MM.1S (cell line): ENCODE data around the gene SPINK5.

Experiments
- DNase-seq: peaks from one replicate; pipeline ENCODE4 v3.0.0-alpha.2; 2015
- H2AFZ ChIP-seq: fragments of 300-600 bp; sonication (generic); 2 replicates; pipeline ENCODE4 v1.6.0; 2016; ENCODE audit warnings: antibody characterized with exemption, low read length
- H3F3A ChIP-seq: fragments of 300-600 bp; sonication (generic); 2 replicates; pipeline ENCODE4 v1.6.1; 2016; ENCODE audit warnings: mild to moderate bottlenecking, antibody characterized with exemption, low read length, moderate library complexity, mixed read lengths; ENCODE audit not compliant: insufficient read depth
- H3K27ac ChIP-seq: fragments of 300-600 bp; sonication (generic); 2 replicates; pipeline ENCODE4 v1.5.1; 2016; ENCODE audit warnings: mild to moderate bottlenecking, low read length
- H3K27me3 ChIP-seq: fragments of 300-600 bp; sonication (generic); replicated peaks from 2 replicates; pipeline ENCODE4 v1.6.0; 2016; ENCODE audit warnings: low read length; ENCODE audit not compliant: insufficient read depth
- H3K36me3 ChIP-seq: fragments of 300-600 bp; sonication (generic); replicated peaks from 2 replicates; pipeline ENCODE4 v1.6.1; 2016; ENCODE audit warnings: mild to moderate bottlenecking, low read length, mixed read lengths; ENCODE audit not compliant: insufficient read depth
- H3K4me1 ChIP-seq: fragments of 300-600 bp; sonication (generic); 2 replicates; pipeline ENCODE4 v1.6.1; 2016; ENCODE audit warnings: low read length, mixed read lengths
- H3K4me2 ChIP-seq: fragments of 300-600 bp; sonication (generic); 2 replicates; pipeline ENCODE4 v1.6.0; 2016; ENCODE audit warnings: low read depth, low read length
- H3K4me3 ChIP-seq: fragments of 300-600 bp; sonication (generic); 2 replicates; pipeline ENCODE4 v1.5.1; 2016; ENCODE audit warnings: low read length, mixed read lengths
- H3K79me2 ChIP-seq: fragments of 300-600 bp; sonication (generic); 2 replicates; pipeline ENCODE4 v1.6.1; 2016; ENCODE audit warnings: mixed run types, low read length, mixed read lengths
- H3K9ac ChIP-seq: fragments of 300-600 bp; sonication (generic); 2 replicates; pipeline ENCODE4 v1.6.1; 2016; ENCODE audit warnings: low read length, mixed read lengths
- H3K9me2 ChIP-seq: fragments of 300-600 bp; sonication (generic); replicated peaks from 2 replicates; pipeline ENCODE4 v1.6.1; 2016; ENCODE audit warnings: mild to moderate bottlenecking, low read length, mixed read lengths; ENCODE audit not compliant: insufficient read depth
- H3K9me3 ChIP-seq: fragments of 300-600 bp; sonication (generic); replicated peaks from 2 replicates; pipeline ENCODE4 v1.6.1; 2016; ENCODE audit warnings: mild to moderate bottlenecking, low read length, mixed read lengths; ENCODE audit not compliant: insufficient read depth
- H4K20me1 ChIP-seq: fragments of 300-600 bp; sonication (generic); 2 replicates; pipeline ENCODE4 v1.6.1; 2016; ENCODE audit warnings: mild to moderate bottlenecking, low read length, moderate library complexity, mixed read lengths; ENCODE audit not compliant: insufficient read depth
- CTCF ChIP-seq: fragments of 300-600 bp; sonication (generic); IDR thresholded peaks from 2 replicates; pipeline ENCODE4 v1.5.1; 2016; ENCODE audit warnings: antibody characterized with exemption, low read length, mixed read lengths
- EZH2 ChIP-seq: fragments of 300-600 bp; sonication (generic); optimal IDR thresholded peaks from 2 replicates; pipeline ENCODE3; 2017; ENCODE audit warnings: low read depth, mild to moderate bottlenecking, antibody characterized with exemption, low read length, mixed read lengths
- EZH2phosphoT487 ChIP-seq: fragments of 300-600 bp; sonication (generic); IDR thresholded peaks from 2 replicates; pipeline ENCODE4 v1.6.1; 2018; ENCODE audit warnings: antibody characterized with exemption, low read length

SPINK5 gene

GRCh38 chr5:148146487-148146886, 82.7 kb downstream of the SPINK5 start:
- no peaks in the 10 kb centered on the region for H3K36me3 ChIP-seq
- H3K27me3 ChIP-seq: no peaks in the 10 kb centered on the region
- no peaks in the 10 kb centered on the region for H3K4me1 ChIP-seq
- no peak overlapping the region for H3K9ac ChIP-seq
- TF ChIP-seq CTCF: no peak
- TF ChIP-seq EZH2phosphoT487: no peak
- no peak for TF ChIP-seq EZH2
- DNase-seq: no peak
- H3K9me2 ChIP-seq: no peaks in the 10 kb centered on the region
- no peak overlapping the region for H2AFZ ChIP-seq
- no peak overlapping the region for H3K4me2 ChIP-seq
- no peaks in the 10 kb centered on the region for H3K9me3 ChIP-seq
- no peaks in the 10 kb centered on the region for H4K20me1 ChIP-seq
- H3K4me3 ChIP-seq: no peak overlapping the region
- H3K79me2 ChIP-seq: no peaks in the 10 kb centered on the region
- no peak overlapping the region for H3K27ac ChIP-seq
- no peaks in the 10 kb centered on the region for H3F3A ChIP-seq

DNA sequence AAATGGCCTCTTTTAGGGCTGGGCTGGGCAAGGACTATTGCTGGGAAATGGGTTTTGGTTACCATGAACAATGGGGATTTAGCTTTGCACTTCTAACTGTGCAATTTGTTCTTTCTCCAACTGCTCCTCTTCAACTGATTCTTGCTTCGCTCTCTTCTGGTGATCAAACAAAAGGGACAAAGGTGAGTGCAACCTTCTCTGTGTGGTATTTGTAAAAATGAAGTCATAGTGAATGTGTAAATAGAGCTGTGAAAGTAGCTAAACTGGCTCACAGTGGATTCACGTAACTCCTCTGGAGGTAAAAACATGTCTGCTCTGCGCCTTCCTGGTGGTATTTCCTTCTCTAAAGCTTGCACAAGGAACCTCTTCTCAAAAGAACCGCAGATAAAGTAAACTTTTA, 83.6 kb downstream of the SPINK5 start:
- TF ChIP-seq EZH2: no peak
- no peak for TF ChIP-seq CTCF
- TF ChIP-seq EZH2phosphoT487: no peak
- H3K27me3 ChIP-seq: no peaks in the 10 kb centered on the region
- no peaks in the 10 kb centered on the region for H3K9me3 ChIP-seq
- no peak for DNase-seq
- no peak overlapping the region for H3K4me2 ChIP-seq
- H3K4me3 ChIP-seq: no peak overlapping the region
- no peaks in the 10 kb centered on the region for H3F3A ChIP-seq
- H4K20me1 ChIP-seq: no peaks in the 10 kb centered on the region
- H3K9ac ChIP-seq: no peak overlapping the region
- no peaks in the 10 kb centered on the region for H3K79me2 ChIP-seq
- H3K36me3 ChIP-seq: no peaks in the 10 kb centered on the region
- H3K9me2 ChIP-seq: no peaks in the 10 kb centered on the region
- H2AFZ ChIP-seq: no peak overlapping the region
- no peak overlapping the region for H3K27ac ChIP-seq
- no peaks in the 10 kb centered on the region for H3K4me1 ChIP-seq

GRCh38 chr5:148151872-148152271, 88.1 kb downstream of the SPINK5 start:
- H3F3A ChIP-seq: no peaks in the 10 kb centered on the region
- no peaks in the 10 kb centered on the region for H3K79me2 ChIP-seq
- no peak overlapping the region for H2AFZ ChIP-seq
- no peak overlapping the region for H3K9ac ChIP-seq
- TF ChIP-seq CTCF (no peak), EZH2phosphoT487 (no peak), EZH2 (no peak)
- no peaks in the 10 kb centered on the region for H3K4me1 ChIP-seq
- H4K20me1 ChIP-seq: no peaks in the 10 kb centered on the region
- no peaks in the 10 kb centered on the region for H3K9me2 ChIP-seq
- no peaks in the 10 kb centered on the region for H3K27me3 ChIP-seq
- H3K4me3 ChIP-seq: no peak overlapping the region
- H3K9me3 ChIP-seq: no peaks in the 10 kb centered on the region
- H3K27ac ChIP-seq: no peak overlapping the region
- H3K4me2 ChIP-seq: no peak overlapping the region
- DNase-seq: no peak
- H3K36me3 ChIP-seq: no peaks in the 10 kb centered on the region

DNA sequence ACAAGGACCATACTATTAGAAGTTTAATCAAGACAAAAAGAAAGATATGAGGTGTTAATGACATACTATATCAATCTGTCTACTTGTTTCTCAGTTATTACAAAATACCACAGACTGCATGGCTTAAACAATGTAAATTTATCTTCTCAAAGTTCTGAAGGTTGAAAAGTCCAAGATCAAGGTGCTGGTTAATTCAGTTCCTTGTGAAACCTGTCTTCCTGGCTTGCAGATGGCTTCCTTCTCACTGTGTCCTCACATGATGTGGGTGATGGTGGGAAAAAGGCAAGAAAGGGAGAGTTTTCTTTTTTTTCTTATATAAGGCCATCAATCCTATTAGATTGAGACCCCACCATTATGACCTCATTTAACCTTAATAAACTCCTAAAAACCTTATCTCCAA, 89.0 kb downstream of the SPINK5 start:
- Histone ChIP-seq H3K9me3 (no peaks in the 10 kb centered on the region), H3K27me3 (no peaks in the 10 kb centered on the region), H3K9ac (no peak overlapping the region), H3K9me2 (no peaks in the 10 kb centered on the region), H2AFZ (no peak overlapping the region), H3K4me2 (no peak overlapping the region), H4K20me1 (no peaks in the 10 kb centered on the region), H3F3A (no peaks in the 10 kb centered on the region), H3K27ac (no peak overlapping the region), H3K4me3 (no peak overlapping the region), H3K79me2 (no peaks in the 10 kb centered on the region), H3K4me1 (no peaks in the 10 kb centered on the region), H3K36me3 (no peaks in the 10 kb centered on the region)
- DNase-seq: no peak
- TF ChIP-seq CTCF (no peak), EZH2phosphoT487 (no peak), EZH2 (no peak)
